Upper lobe of left lung (tissue), 6 donors: ENCODE measurements around the gene ACVR1. TPM values are rescaled to one million over a fixed set of nuclear protein-coding genes. Genes with fewer than 3 reads are reported as not detected.

ENCODE experiments used
- ATAC-seq, 2 donors: fragments of 200-7000 bp; cut with Tn5 transposase; one replicate each; pipeline ENCODE4 v1.9.1; 2022; ENCODE audit warnings: mild to moderate bottlenecking in 2 of 2, moderate library complexity in 2 of 2; ENCODE audit not compliant: low FRiP score in 2 of 2
- DNase-seq, 2 donors: peaks; one replicate each; pipeline ENCODE4 v3.0.0-alpha.2; 2019 to 2020
- H3K27ac ChIP-seq, 4 donors: fragments of 200-600 bp; sonication (generic); one replicate each; pipeline ENCODE4 v1.5.1; 2016 to 2019
- H3K27me3 ChIP-seq, 4 donors: fragments of 200-600 bp; sonication (generic); one replicate each; pipeline ENCODE4 v1.5.1; 2017 to 2019
- H3K36me3 ChIP-seq, 4 donors: fragments of 200-600 bp; sonication (generic); one replicate each; pipeline ENCODE4 v1.5.1; 2016 to 2019
- H3K4me1 ChIP-seq, 4 donors: fragments of 200-600 bp; sonication (generic); one replicate each; pipeline ENCODE4 v1.5.1; 2018 to 2019
- H3K4me3 ChIP-seq, 4 donors: fragments of 200-600 bp; sonication (generic); one replicate each; pipeline ENCODE4 v1.5.1; 2017 to 2019; ENCODE audit warnings: mild to moderate bottlenecking in 2 of 4, moderate library complexity in 1 of 4
- H3K9me3 ChIP-seq, 4 donors: fragments of 200-600 bp; sonication (generic); one replicate each; pipeline ENCODE4 v1.5.1; 2018 to 2019
- CTCF ChIP-seq, 6 experiments: fragments of 450-650 bp in 4 of 6; fragments of 200-600 bp in 2 of 6; sonication (generic) in 2 of 6; IDR thresholded peaks; one replicate each; pipeline ENCODE4 v1.5.1; 2016 to 2019; ENCODE audit warnings: antibody characterized with exemption in 6 of 6
- EP300 ChIP-seq, 4 donors: sonication (generic); formaldehyde crosslinking; IDR thresholded peaks; one replicate each; pipeline ENCODE4 v1.5.1; 2017; ENCODE audit warnings: antibody characterized with exemption in 4 of 4, control low read depth in 2 of 4
- POLR2A ChIP-seq, 4 donors: fragments of 450-650 bp; IDR thresholded peaks; one replicate each; pipeline ENCODE4 v1.5.1; 2016 to 2017; ENCODE audit warnings: antibody characterized with exemption in 4 of 4, mild to moderate bottlenecking in 2 of 4
- POLR2AphosphoS5 ChIP-seq, 2 donors: sonication (generic); formaldehyde crosslinking; IDR thresholded peaks; one replicate each; pipeline ENCODE4 v1.5.1; 2017; ENCODE audit warnings: antibody characterized with exemption in 2 of 2
- WGBS, 2 donors: methylation state at CpG; one replicate each; pipeline ENCODE4 v1.1.5; 2017 to 2018; 5-methylcytosine and 5-hydroxymethylcytosine counted together
- total RNA-seq, 6 donors: library from RNA; depleted of rRNA in 4 of 6; stranded (reverse); fragments of >200 nt in 4 of 6; gene quantifications; one replicate each; pipeline versions ENCODE4 v1.1.0 to v1.2.1, GENCODE V29; 2016 to 2021
- donor health status: DM: no; HTN: no; CAD: no; lungs with moderate emphysema.
- donor health status: DM: no; HTN: yes; CAD: no; lungs with severe emphysema.

ACVR1 gene
- total RNA-seq, 6 donors from 2014 or later, result 16.4 to 38.8 (median 25.8) TPM

GRCh38 chr2:157749684-157750083 is 126.4 kb downstream of the ACVR1 start:
- ATAC-seq, result no peak
- 100% methylated on average over 3 to 6 of the region's 6 CpGs for WGBS, 2 donors
- H3K27ac ChIP-seq, result no peak overlapping the region
- TF ChIP-seq CTCF (IDR thresholded peaks at IDR 0.05) (no peak), POLR2A (IDR thresholded peaks at IDR 0.05) (no peak)
- no peaks in the 10 kb centered on the region for H3K4me1 ChIP-seq
- no peaks in the 10 kb centered on the region for H3K9me3 ChIP-seq
- H3K27me3 ChIP-seq, result no peaks in the 10 kb centered on the region
- H3K36me3 ChIP-seq, result peaks cover 0 to 38% (median 4%) of the 10 kb centered on the region in 4 donors
- DNase-seq, result peak in 1 of 2 donors; percentile 5
- H3K4me3 ChIP-seq, result no peak overlapping the region

GRCh38 chr2:157748371-157749142 is 127.6 kb downstream of the ACVR1 start:
- no peaks in the 10 kb centered on the region for H3K9me3 ChIP-seq
- DNase-seq (no peak), ATAC-seq (no peak)
- no peaks in the 10 kb centered on the region for H3K27me3 ChIP-seq
- no peak overlapping the region for H3K27ac ChIP-seq
- TF ChIP-seq POLR2A (IDR thresholded peaks at IDR 0.05) (no peak), EP300 (IDR thresholded peaks at IDR 0.05) (no peak), POLR2AphosphoS5 (IDR thresholded peaks at IDR 0.05) (no peak), CTCF (IDR thresholded peaks at IDR 0.05) (no peak)
- no peaks in the 10 kb centered on the region for H3K4me1 ChIP-seq
- WGBS, 2 donors, result 68 to 77% methylated on average over 3 of the region's 3 CpGs
- H3K36me3 ChIP-seq, result peaks cover 0 to 36% (median 4%) of the 10 kb centered on the region in 4 donors
- H3K4me3 ChIP-seq, result no peak overlapping the region

DNA sequence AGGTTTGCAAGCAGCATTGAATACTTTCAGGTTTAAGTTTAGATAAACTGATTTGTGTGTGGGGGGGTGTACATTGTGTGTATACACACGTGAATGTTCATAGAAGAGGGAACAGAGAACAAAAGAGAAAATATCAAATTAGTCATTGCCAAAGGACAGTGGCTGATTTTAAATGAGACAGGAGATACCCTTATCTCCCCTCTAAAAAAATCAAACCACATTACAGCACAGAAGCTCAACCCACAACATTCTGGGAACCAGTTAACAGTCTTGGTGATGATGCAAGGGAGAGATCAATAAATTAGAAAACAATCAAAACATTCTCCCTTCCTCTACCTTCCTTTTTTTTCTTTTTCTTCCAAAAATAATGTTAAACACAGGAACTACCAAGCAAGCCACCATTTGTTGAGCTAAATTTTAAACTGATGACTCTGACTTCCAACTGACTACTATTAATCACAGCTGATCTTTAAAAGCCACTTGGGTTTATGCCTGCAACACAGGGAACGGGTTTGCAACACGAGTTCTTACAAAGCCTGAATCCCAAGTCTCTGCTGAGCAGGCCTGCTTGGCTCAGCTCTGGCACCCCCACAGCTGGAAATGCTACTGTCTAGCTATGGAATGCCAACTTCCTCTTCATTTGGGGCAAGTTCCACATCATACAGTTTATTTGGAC is 128.3 kb downstream of the ACVR1 start:
- H3K27ac ChIP-seq, result no peak overlapping the region
- no peaks in the 10 kb centered on the region for H3K4me1 ChIP-seq
- no peaks in the 10 kb centered on the region for H3K27me3 ChIP-seq
- H3K4me3 ChIP-seq, result no peak overlapping the region
- TF ChIP-seq EP300 (IDR thresholded peaks at IDR 0.05), result no peak
- TF ChIP-seq CTCF (IDR thresholded peaks at IDR 0.05), result no peak
- TF ChIP-seq POLR2A (IDR thresholded peaks at IDR 0.05), result no peak
- no peak for TF ChIP-seq POLR2AphosphoS5 (IDR thresholded peaks at IDR 0.05)
- DNase-seq (no peak), ATAC-seq (peak in 1 of 2 donors; percentile 54)
- peaks cover 0 to 36% (median 4%) of the 10 kb centered on the region in 4 donors for H3K36me3 ChIP-seq
- 62 to 73% methylated on average over 3 of the region's 3 CpGs for WGBS, 2 donors
- no peaks in the 10 kb centered on the region for H3K9me3 ChIP-seq

DNA sequence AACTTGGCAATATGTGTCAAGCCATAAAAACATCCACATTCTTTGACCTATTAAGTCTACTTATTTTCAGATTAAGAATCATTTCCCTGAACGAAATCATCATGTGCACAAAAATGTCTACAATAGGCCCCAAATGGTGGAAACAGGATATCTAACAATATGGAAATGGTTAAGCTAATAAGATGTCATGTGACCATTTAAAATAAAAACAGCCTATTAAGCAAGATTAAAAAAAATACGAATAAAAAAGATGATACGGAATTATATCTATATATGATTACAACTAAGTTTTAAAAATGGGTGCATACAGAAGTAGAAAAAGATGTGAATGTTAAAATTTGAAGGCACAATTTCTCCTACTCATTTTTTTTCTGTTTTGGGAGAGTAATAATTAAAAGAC is 128.8 kb downstream of the ACVR1 start:
- Histone ChIP-seq H3K9me3 (no peaks in the 10 kb centered on the region), H3K27ac (no peak overlapping the region), H3K36me3 (peaks cover 0 to 30% (median 4%) of the 10 kb centered on the region in 4 donors), H3K4me3 (no peak overlapping the region), H3K27me3 (no peaks in the 10 kb centered on the region), H3K4me1 (no peaks in the 10 kb centered on the region)
- 88 to 94% methylated on average over 3 of the region's 3 CpGs for WGBS, 2 donors
- no peak for DNase-seq
- no peak for ATAC-seq
- TF ChIP-seq POLR2A (IDR thresholded peaks at IDR 0.05), result no peak
- no peak for TF ChIP-seq CTCF (IDR thresholded peaks at IDR 0.05)
- no peak for TF ChIP-seq POLR2AphosphoS5 (IDR thresholded peaks at IDR 0.05)
- no peak for TF ChIP-seq EP300 (IDR thresholded peaks at IDR 0.05)
